Hindlimb muscle (tissue), 1 donor: ENCODE results near the gene ACOXL. TPM values are rescaled to one million over a fixed set of nuclear protein-coding genes. Genes with fewer than 3 reads are reported as not detected.

ENCODE experiments used
- DNase-seq: peaks from one replicate; pipeline ENCODE4 v3.0.0-alpha.2; 2013
- polyA plus RNA-seq: library from polyadenylated mRNA; unstranded; fragments of 120-200 nt; gene quantifications from one replicate; pipeline ENCODE4 v1.2.1, GENCODE V29; 2013; ENCODE audit not compliant: insufficient read length

The ACOXL gene
- polyA plus RNA-seq, 1 donor = 0.32 TPM

DNA sequence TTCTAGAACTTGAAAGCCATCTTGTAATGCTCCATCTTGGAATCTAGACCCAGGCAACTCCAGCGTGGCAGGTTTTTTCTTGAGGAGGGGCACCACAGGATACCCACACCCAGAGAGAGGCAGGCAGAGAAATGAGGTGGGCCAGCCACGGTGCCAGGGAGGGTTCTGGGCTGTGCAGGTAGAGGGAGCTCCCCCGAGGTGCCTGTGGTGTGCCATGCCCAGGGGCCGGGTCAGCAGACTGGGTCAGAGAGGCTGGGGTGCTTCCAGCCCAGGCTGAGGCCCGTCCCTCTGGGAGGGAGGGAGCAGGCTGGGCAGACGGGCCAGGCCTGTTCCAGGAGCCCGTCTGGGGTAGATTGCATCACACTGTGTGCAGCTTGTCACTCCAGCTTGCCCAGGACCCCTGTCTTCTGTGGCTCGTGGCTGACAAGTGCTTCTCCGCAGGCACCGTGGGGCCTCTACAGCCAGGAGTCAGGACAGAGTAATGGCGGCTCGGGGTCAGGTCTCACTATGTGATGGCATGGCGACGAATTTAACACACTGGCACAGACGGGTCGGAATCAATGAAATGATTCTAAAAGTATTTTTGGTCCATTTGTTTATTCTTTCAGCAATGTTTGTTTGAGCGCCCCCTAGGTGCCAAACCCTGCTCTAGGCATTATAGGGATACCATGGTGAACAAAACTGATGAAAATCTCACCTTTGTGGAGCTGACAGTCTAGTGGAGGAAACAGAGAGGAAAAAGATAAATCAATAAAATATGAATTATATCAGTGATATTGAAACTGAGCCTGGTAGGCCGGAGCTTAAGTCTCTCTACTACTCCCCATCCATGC, 144.0 kb downstream of the ACOXL start:
- DNase-seq = no peak

DNA sequence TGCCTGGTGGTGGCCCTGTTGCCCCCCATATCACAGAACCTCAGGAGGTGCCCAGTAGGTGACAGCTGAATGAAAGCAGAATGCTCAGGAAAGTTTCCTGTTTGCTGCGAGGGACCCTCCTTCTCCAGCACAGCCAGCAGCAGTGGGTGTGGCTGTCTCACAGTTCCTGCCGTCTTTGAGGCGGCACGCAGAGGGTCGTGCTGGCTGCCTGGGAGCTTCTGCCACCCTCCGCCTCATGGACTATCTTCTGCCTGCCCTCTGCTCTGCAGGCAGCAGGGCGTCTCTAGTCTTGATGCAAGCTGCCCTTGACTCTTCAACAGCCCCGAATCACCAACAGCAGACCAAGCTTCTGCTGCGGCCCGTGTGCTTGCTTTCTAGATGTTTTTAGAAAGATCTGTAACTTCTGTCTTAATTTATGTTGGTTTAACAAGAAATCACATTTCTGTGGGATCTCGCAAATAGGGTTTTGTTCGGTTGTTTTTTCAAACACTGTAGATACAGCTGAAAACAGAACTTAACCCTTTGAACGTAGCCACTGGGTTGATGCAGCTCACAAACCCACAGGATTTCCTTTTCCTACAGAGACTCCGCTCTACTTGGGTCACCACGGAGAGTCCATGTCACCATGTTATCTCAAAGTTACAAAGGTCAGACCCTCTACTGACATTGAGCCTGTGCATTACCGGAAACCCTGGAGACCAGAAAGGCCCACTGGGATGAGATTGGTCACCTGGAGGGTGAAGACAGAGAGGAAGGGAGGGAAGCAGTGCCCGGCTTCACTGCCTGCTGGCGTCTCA, 144.9 kb downstream of the ACOXL start:
- no peak for DNase-seq

DNA sequence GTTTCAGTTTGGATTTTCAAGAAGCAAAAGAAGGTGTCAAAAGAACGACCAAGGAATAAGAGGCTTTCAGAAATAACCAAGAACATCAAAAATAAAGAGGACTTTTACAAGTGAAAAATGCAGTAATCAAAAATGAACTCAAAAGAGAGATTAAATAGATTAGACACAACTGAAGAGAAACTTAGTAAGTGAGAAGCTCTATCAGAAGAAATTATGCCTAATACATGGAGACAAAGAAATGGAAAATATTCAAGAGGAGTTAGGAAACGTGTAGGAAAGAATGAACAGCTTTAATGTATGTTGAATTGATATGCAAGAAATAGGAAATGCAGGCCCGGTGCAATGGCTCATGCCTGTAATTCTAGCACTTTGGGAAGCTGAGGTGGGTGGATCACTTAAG, 145.8 kb downstream of the ACOXL start:
- DNase-seq = no peak

DNA sequence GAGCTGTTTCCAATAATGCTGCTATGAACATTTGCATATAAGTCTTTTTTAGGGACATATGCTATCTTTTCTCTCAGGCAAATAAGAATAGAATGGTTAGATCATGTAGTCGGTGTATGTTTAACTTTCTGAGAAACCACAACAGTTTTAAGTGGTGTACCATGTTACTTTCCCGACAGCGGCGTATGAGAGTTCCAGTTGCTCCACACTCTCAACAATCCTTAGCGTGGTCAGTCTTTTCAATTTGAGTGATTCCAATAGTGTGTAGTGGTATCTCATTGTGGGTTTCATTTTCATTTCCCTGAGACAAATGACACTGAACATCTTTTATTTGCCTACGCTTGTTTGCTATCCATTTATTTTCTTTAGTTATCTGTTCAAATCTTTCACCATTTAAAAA, 149.5 kb downstream of the ACOXL start:
- DNase-seq = no peak

DNA sequence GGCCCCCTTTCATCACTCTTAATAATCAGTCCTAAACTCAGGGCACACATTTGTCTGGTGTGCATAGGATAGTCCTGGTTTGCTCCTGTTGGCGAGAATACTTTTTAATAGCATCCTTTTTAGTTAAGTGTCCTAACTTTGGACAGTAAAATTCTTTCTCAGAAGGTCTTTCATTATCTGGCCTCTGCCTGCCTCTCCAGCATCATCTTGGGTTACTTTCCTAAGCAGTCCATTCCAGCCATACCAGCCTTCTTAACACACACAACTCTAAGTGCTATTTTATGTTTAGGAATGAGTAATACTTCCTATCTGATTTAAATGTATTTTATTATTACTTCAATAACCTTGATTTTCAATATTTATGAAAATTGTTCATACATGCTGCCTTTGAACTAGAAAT, 151.0 kb downstream of the ACOXL start:
- no peak for DNase-seq

DNA sequence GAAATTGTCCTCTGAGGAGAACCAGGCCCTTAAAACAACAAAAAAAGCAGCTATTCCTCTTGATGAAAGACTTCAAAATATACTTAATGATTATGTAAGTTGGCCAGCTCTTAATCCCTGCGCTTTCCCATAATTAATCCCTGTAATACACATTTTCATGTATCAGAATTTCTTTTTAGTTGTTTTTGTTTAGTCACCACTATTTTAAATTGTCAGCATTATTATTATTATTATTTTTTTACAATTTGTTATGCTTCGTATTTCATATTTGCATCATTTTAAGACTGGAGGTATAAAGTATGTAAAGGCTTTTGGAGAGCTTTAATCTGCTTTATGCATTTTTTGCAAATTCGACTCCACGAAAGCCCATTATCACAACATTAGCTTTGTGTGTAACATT, 152.9 kb downstream of the ACOXL start:
- DNase-seq = no peak

DNA sequence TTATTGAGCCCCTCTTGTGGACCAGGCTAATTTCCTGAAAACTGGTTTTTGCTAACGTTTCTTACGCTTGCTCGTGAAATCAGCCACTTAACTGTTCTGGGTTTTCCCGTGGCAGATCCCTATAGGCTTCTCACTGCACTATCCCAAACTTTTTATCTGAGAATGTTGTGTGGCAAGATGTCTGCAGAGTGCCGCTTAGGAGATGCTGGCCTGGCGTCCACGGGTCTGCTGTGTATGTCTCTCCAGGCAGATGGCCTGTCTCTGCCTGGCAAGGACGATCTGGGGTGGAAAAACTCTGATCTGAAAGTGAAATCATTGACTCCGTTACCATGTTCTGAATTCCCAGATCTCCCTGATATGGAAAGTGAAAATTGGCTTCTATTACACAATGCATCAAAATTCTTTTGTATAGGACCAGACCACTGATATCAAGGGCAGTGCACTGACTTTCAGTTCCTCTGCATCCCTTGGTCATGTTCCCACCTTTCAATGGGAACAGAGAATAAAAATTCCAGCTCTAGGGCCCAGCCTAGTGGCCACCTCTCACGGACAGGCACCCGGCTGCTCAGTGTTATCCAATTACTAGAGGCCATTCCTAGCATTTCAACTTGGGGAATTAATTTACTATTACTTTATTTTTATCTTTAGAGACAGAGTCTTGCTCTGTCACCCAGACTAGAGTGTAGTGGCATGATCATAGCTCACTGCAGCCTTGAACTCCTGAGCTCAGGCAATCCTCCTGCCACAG, 154.6 kb downstream of the ACOXL start:
- no peak for DNase-seq

DNA sequence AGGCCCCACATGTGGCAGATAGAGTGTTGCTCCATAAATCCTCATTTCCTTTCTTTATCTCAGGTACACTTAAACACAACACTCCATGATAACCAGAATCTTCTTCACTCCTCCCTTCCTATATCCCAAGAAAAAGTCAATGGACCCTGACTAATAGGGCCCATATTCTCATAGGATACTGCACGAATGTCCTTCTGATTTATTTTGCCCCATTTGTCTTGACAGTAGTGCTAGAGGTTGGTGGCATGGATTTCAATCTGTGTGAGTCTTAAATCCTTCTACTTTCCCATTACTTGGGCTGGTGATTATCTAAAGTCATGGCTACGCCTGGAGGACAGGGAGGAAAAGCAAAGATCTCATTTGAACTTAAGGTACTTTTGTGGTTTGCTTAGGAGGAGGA, 156.0 kb downstream of the ACOXL start:
- no peak for DNase-seq

DNA sequence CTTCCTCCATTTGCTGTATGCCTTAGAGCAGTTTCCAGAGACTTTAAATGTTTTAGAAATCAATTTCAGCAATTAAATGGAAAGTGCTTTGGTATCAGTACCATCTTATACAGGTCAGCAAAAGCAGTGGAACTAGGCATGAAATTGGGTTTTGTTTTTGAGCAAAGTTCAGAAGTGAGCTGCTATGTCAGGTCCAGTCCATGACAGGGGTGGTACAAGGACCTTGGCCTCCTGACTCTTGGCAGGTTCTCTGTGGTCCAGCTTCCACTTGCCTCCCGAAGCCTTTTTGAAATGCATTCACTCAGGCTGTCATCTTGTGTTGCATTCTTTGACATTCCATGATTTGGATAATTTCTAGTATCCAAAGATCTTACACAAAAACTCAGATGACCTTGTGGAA, 159.3 kb downstream of the ACOXL start:
- no peak for DNase-seq

DNA sequence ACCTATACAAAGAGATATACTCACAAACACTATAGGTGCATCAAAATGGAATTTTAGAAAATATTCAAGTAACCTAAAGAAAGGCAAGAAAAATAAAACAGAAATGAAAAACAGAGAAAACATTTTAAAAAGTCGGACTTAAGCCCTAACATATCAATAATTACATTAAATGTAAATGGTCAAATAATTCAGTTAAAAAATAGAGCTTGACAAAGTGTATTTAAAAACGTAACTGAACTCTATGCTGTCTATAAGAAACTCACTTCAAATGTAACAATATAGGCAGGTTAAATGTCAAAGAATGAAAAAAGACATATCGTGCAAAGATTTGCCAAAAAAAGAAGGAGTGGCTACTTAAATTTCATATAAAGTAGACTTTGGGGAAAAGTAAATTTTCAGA, 163.9 kb downstream of the ACOXL start:
- no peak for DNase-seq

DNA sequence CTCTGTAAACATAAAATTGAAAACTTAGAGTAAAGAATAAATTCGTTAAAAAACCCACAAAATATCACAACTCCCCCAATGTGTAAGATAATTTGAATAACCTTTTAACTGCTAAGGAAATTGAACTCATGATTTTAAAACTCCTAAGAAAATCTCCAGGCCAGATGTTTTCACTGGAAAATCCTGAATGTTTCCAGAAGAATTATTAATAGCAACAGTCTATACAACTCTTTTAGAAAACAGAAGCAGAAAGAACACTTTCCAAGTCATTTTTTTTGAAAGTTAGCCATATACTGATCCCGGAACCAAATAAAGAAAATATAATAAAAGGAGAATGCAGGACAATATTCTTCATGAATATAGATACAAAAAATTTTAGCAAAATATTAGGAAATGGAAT, 165.6 kb downstream of the ACOXL start:
- peak; percentile 71 for DNase-seq

DNA sequence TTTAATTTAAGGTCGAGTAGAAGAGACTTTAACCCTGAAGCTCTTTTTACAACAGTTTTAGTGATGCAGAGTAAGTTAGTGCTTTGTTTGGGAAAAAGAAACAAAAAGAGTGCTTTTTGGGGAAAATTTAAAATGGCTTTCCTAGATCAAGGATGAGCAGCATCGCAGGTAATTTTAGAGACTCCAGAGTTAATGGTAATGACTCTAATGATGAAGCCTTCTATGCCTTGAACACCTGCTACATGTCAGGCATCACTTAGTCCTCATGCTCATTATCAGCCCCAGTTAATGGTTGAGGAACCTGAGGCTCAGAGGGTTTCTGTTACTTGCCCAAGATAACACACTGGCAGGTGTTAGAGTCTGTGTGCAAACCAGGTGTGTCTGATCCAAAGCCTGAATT, 167.8 kb downstream of the ACOXL start:
- DNase-seq = no peak

DNA sequence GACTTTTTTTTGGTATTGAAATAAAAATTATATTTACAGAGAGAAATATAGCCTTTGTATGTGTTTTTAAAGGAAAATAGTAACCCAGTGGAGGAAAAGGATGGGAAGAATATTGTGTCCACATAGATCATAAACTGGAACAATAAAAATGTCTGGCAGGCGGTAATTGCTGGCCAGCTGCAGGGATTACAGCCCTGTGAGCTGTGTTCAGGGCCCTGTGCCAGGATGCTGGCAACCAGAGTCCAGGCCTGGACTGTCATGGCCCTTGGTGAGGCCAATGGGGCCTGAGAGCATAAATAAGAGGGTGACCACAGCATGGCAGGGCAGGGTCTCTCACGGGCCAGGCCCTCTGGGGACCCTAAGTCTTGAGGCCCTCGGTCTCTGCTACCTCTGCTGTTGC, 171.2 kb downstream of the ACOXL start:
- DNase-seq = peak; percentile 63

DNA sequence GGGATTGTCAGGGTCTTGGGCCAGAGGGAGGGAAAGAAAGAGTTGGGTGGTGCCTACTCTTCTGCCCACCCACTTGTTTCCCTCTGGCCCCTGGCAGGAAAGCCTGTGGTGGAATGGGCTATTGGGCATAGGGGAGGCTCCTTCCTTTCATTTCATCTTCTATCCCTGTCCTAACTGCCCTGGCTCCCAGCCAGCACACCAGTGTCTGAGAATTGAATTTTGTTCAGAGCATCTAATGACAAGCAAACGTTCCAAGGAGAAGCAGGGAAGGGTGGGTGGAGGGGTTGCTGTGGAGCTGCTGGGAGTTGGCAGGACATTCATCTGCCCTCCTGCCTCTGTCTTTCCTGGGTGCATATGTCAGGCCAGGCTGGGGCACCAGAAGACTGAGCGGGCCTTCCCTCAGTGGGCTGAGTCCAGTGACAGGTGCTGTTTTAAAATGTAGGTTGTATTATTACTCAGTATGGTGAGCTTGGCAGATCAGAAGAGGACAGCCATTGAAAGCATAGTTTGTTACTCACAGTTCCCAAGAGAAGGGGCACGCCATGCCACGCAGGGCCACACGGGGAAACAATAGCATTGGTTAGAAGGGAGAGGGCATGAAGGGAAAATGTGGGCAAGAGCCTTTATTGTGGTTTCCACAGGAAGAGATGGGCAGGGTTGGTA, 171.9 kb downstream of the ACOXL start:
- DNase-seq = no peak

DNA sequence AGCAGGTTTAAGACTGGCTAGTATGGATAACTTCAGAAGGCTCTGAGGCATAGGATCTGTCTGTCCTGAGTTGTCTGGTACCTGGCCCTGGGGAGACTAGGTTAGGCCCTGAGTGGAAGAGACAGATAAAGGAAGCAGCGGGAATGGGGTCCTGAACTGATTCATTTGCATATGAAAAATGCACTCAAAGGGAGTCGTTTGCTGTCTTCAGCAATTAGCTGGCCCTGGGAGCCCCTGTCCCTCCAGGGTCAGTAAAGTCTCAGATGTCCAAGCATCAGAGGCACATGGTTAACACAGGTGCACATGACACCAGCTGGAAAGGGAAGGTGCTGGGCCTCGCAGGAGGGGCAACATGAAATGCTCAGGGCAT, 172.4 kb downstream of the ACOXL start:
- DNase-seq = no peak

DNA sequence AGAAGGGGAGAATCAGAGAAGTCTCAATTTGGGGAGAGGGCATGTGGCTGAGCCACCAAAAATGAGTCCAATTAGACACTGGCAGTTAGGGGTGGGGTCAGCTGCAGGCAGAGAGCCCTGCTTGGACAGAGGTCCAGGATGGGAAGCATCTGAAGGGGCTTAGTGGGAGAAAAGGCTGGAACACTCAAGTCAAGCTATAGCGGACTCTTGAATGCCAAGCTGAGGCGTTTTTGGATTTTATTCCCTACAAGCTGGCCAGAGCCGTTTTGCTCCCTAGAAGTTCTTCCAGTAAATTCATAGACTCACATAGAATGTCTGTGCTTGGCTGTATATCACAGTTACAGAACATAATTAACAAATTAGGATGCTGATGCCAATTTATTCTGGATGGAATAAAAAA, 172.8 kb downstream of the ACOXL start:
- DNase-seq = peak; percentile 38

DNA sequence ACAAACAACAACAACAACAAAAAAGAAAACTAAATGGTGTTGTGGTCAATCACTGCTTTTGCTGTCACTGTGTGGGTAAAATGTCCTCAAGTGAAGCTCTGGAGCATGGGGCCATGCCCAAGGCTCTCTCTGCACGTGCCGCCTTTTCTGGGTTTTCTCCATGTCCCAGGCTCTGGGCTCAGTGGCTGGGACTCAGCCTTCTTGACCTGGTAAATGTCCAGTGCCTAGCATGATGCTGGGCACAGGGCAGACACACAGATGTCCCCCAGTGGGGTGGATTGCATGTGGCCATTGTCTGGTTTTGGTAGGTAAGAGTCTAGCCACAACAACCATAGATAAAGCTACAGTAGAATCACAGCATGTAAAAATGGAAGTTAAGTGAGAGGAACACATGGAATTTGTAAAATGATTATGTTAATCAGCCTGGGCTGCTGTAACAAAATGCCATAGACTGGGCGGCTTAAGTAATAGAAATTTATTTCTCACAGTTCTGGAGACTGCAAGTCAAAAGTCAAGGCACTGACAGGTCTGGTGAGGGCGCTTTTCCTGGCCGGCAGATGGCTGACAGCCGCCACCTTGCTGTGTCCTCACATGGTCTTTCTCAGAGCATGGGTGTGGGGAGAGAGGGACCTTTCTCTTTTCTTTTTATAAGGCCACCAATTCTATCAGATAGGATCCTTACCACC, 174.4 kb downstream of the ACOXL start:
- no peak for DNase-seq

DNA sequence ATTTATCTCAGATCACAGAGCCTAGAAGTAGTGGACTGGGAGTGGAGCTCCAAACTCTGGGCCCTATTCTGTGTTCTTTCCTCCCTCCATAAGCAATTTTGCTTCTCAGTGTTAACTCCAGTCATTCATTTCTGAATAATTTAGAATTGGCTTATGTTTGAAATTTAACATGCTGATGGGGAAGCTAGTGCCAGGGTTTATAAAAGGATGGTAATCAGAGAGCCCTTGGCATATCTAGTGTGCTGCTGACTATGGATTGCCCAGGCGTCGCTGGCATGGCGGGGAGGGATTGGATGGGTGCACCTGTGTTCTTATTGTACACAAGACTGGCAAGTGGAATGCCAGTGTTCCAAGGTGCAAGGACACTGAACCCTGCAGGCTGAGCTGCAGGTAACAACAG, 177.1 kb downstream of the ACOXL start:
- DNase-seq = no peak

DNA sequence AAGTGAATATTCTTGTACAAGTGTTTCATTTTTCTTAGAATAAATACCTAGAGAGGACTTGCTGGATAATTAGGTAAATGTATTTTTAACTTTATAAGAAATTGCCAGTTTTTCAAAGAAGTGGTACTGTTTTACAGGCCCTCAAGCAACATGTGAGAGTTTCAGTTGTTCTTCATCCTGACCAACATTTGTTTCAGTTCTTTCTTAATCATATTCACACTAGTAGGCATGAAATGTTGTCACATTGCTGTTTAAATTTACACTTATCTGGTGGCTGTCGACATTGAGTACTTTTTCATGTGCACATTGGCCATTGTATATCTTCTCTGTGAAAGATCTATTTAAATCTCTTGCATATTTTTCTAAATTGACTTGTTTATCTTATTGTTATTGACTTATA, 178.1 kb downstream of the ACOXL start:
- no peak for DNase-seq

DNA sequence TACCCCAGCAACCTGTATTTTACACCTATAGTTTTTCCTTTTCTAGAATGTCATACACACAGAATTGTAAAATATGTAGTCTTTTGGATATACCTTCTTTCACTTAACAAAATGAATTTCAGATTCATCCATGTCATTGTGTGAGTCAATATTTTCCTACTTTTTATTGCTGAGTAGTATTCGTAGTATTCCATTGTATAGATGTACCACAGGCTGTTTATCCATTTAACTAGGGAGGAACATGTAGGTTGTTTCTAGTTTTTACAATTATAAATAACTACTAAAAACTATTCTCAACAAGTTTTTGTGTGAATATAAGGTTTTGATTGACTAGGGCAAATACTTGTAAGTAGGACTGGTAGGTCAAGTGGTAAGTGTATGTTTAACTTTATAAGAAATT, 187.4 kb downstream of the ACOXL start:
- DNase-seq = no peak

DNA sequence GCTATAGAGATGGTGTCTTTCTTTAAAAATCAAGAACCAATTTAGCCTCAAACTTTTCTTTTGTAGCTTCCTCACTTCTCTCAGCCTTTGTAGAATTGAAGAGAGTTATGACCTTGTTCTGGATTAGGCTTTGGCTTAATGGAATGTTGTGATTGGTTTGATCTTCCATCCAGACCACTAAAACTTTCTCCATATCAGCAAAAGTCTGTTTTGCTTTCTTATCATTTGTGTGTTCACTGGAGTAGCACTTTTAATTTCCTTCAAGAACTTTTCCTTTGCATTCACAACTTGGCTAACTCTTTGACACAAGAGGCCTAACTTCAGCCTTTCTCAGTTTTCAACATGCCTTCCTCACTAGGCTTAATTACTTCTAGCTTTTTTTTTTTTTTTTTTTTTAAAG, 193.1 kb downstream of the ACOXL start:
- no peak for DNase-seq

DNA sequence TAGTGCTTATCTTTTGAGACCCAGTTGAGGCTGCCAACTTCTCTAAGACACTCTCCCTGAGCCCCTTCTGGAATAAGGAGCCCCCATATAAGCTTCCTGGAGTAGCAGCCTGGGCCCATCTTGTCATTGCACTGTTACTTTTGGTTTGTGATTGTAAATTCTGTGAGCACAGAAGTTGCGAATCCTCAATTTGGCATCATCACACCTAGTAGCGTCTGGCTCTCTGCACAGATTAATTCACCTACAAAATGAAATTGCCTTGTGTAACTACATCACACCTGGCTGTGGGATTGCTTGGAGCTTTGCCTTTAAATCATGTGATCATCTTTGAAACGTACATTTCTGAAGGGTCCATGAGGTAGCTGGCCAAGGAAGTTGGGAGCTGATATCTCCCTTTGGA, 195.2 kb downstream of the ACOXL start:
- no peak for DNase-seq
